ENCODE measurements around the gene RIN3. TPM values are rescaled to one million over a fixed set of nuclear protein-coding genes. Genes with fewer than 3 reads are reported as not detected.

Gene RIN3
- total RNA-seq, 6 experiments from 2014 or later = 19.7 to 26.0 (median 24.6) TPM

- Mint-ChIP-seq H3K36me3 (ENCODE audit: low read depth) (no peaks in the 10 kb centered on the region), H3K4me1 (ENCODE audit: low read depth) (peaks cover 50% of the 10 kb centered on the region), H3K9me3 (no peaks in the 10 kb centered on the region), H3K4me3 (no peak overlapping the region), H3K27ac (no peak overlapping the region), H3K27me3 (ENCODE audit: insufficient read depth) (no peaks in the 10 kb centered on the region)
- DNase-seq = no peak
- TF ChIP-seq CTCF (IDR thresholded peaks at IDR 0.05) = no peak
Measured at GRCh38 chr14:92506231-92506630, 7.3 kb upstream of the RIN3 start.

DNA sequence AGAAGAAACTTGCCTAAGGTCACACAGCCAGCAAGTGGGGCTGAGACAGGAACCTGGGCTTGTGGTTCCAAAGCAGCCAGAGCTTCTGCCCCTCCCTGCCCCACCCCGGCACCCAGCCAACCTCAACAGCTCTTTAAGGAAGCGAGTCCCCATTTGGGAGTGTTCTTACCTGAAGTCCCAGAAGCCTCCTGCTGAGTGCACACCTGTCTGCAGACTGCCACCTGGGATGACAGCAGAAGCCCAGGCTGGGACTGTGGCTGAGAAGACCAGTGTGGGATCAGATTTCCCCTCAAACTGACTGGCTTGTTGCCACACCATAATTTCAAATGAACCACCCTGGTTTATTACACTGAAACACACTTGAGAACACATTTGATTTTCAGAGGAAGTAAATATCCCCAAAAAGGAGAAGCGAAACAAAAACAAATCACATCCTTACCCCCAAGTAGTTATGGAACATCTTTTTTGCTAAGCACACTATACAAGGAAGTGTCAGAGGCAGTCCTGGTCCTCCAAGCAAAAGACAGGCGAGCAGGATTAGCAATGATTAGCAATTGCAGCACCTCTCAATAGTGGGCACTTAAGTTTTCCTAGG is 6.3 kb upstream of the RIN3 start:
- H3K27me3 Mint-ChIP-seq (ENCODE audit: insufficient read depth) = no peaks in the 10 kb centered on the region
- TF ChIP-seq CTCF (IDR thresholded peaks at IDR 0.05) = no peak
- H3K9me3 Mint-ChIP-seq = no peaks in the 10 kb centered on the region

GRCh38 chr14:92510972-92511371 is 2.6 kb upstream of the RIN3 start:
- H3K27ac Mint-ChIP-seq = peak overlapping the region; percentile 97
- H3K4me1 Mint-ChIP-seq (ENCODE audit: low read depth) = peaks cover 38% of the 10 kb centered on the region
- H3K4me3 Mint-ChIP-seq = peak overlapping the region; percentile 70
- H3K27me3 Mint-ChIP-seq (ENCODE audit: insufficient read depth) = no peaks in the 10 kb centered on the region
- DNase-seq = no peak
- no peaks in the 10 kb centered on the region for H3K9me3 Mint-ChIP-seq
- H3K36me3 Mint-ChIP-seq (ENCODE audit: low read depth) = no peaks in the 10 kb centered on the region
- TF ChIP-seq CTCF (IDR thresholded peaks at IDR 0.05) = peak; percentile 32; the same call in 1 of the 2 replicates

More for the DNA sequence above, 6.3 kb upstream of the RIN3 start:
- Mint-ChIP-seq H3K4me1 (ENCODE audit: low read depth) (peaks cover 50% of the 10 kb centered on the region), H3K4me3 (no peak overlapping the region), H3K36me3 (ENCODE audit: low read depth) (no peaks in the 10 kb centered on the region), H3K27ac (no peak overlapping the region)
- DNase-seq = no peak

DNA sequence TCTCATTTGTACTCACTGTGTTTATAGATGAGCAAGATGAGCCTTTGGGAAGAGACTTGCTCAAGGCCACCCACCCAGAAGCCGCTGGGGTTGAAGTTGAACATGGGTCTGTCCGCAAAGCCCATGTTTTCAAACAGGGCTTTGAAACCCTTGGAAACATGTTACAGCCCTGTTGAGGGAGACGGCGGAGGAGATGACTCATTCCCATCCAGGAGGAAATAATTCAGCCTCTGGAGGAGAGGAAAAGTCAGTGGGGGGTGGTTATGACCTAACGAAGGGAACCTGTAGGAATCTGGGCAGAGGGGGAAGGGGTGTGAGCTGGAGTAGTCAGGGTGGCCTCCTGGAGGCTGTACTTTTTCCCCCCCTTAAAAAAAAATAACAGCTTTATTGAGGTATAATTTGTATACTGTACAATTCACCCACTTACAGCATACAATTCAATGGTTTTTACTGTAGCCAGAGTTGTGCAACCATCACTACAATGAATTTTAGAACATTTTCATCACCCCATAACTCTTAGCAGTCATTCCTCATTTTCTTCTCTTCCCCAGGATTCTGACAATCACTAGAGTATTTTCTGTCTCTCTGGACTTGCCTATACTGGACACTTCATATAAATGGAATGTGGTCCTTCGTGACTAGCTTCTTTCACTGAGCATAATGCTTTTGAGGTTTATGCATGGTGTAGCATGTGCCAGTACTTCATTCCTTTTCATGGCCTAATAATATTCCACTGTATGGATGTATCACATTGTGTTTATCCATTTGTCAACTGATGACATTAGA is 1.9 kb upstream of the RIN3 start:
- H3K9me3 Mint-ChIP-seq = no peaks in the 10 kb centered on the region
- no peaks in the 10 kb centered on the region for H3K36me3 Mint-ChIP-seq (ENCODE audit: low read depth)
- peaks cover 38% of the 10 kb centered on the region for H3K4me1 Mint-ChIP-seq (ENCODE audit: low read depth)
- TF ChIP-seq CTCF (IDR thresholded peaks at IDR 0.05) = no peak
- H3K27me3 Mint-ChIP-seq (ENCODE audit: insufficient read depth) = no peaks in the 10 kb centered on the region
- DNase-seq = peak; percentile 94
- peak overlapping the region; percentile 70 for H3K4me3 Mint-ChIP-seq
- peak overlapping the region; percentile 97 for H3K27ac Mint-ChIP-seq

GRCh38 chr14:92512807-92513203 is 776 bp upstream of the RIN3 start:
- Mint-ChIP-seq H3K4me3 (peak overlapping the region; percentile 47), H3K4me1 (ENCODE audit: low read depth) (peaks cover 38% of the 10 kb centered on the region), H3K36me3 (ENCODE audit: low read depth) (no peaks in the 10 kb centered on the region), H3K27ac (peak overlapping the region; percentile 66), H3K9me3 (no peaks in the 10 kb centered on the region), H3K27me3 (ENCODE audit: insufficient read depth) (no peaks in the 10 kb centered on the region; the same call in 1 of the 2 replicates)
- no peak for DNase-seq
- no peak for TF ChIP-seq CTCF (IDR thresholded peaks at IDR 0.05)

All from HFFc6 (cell line).